WTC11 (cell line): ENCODE measurements around the gene CYP46A1. TPM values are rescaled to one million over a fixed set of nuclear protein-coding genes. Genes with fewer than 3 reads are reported as not detected.

Source experiments
- ATAC-seq: fragments of 200-7000 bp; cut with Tn5 transposase; 2 replicates; pipeline ENCODE4 v1.10.0; 2021; ENCODE audit warnings: mild to moderate bottlenecking, moderate library complexity
- CTCF ChIA-PET: fragments of 300-600 bp; sonication (Branson Sonifier 250); formaldehyde crosslinking; loops from one replicate; lab custom pipeline; 2021; ENCODE audit warnings: antibody characterized with exemption; lab: Charles Lee
- POLR2A ChIA-PET: fragments of 350-600 bp; sonication (Branson Sonifier 250); formaldehyde crosslinking; loops from one replicate; lab custom pipeline; 2021; ENCODE audit warnings: antibody characterized with exemption; lab: Charles Lee
- DNase-seq: peaks from one replicate; pipeline ENCODE4 v3.0.0; 2021; ENCODE audit warnings: low spot score
- H3K27ac Mint-ChIP-seq: 2 replicates; pipeline ENCODE4 v1.8.0; 2021; ENCODE audit warnings: mixed read lengths
- H3K27me3 Mint-ChIP-seq: 2 replicates; pipeline ENCODE4 v1.8.0; 2021; ENCODE audit warnings: low read depth, mild to moderate bottlenecking, moderate library complexity, mixed read lengths
- H3K36me3 Mint-ChIP-seq: 2 replicates; pipeline ENCODE4 v1.8.0; 2021; ENCODE audit warnings: mixed read lengths
- H3K4me1 Mint-ChIP-seq: 2 replicates; pipeline ENCODE4 v1.8.0; 2022; ENCODE audit warnings: mixed read lengths
- H3K4me3 Mint-ChIP-seq: 2 replicates; pipeline ENCODE4 v1.8.0; 2021; ENCODE audit warnings: mild to moderate bottlenecking, moderate library complexity, mixed read lengths
- H3K9me3 Mint-ChIP-seq: 2 replicates; pipeline ENCODE4 v1.8.0; 2021; ENCODE audit warnings: mixed read lengths
- AFF4 ChIP-seq: sonication (generic); formaldehyde crosslinking; IDR thresholded peaks from 2 replicates; pipeline ENCODE4 v1.8.1; 2023; ENCODE audit warnings: mild to moderate bottlenecking, missing genetic modification reagents, borderline replicate concordance
- CBFB ChIP-seq: sonication (generic); formaldehyde crosslinking; IDR thresholded peaks from 2 replicates; pipeline ENCODE4 v1.8.1; 2022; ENCODE audit warnings: mild to moderate bottlenecking, low read depth, missing genetic modification reagents
- E2F1 ChIP-seq: sonication (generic); formaldehyde crosslinking; IDR thresholded peaks from 2 replicates; pipeline ENCODE4 v1.8.0; 2022; ENCODE audit warnings: mild to moderate bottlenecking, missing genetic modification reagents
- E2F5 ChIP-seq: sonication (generic); formaldehyde crosslinking; IDR thresholded peaks from 2 replicates; pipeline ENCODE4 v1.8.1; 2022; ENCODE audit warnings: mild to moderate bottlenecking, moderate library complexity, missing genetic modification reagents
- HMGA2 ChIP-seq: fragments of 250-450 bp; sonication (Bioruptor Pico); IDR thresholded peaks from 2 replicates; pipeline ENCODE4 v1.4.0; 2021; ENCODE audit warnings: mild to moderate bottlenecking, moderate library complexity
- KAT7 ChIP-seq: sonication (generic); formaldehyde crosslinking; IDR thresholded peaks from 2 replicates; pipeline ENCODE4 v1.8.1; 2023; ENCODE audit warnings: missing genetic modification reagents, mild to moderate bottlenecking, borderline replicate concordance
- NFYB ChIP-seq: sonication (generic); formaldehyde crosslinking; conservative IDR thresholded peaks from 2 replicates; pipeline ENCODE4 v1.8.0; 2022; ENCODE audit warnings: low read depth, missing genetic modification reagents
- PREB ChIP-seq: sonication (generic); formaldehyde crosslinking; IDR thresholded peaks from 2 replicates; pipeline ENCODE4 v1.8.1; 2022; ENCODE audit warnings: mild to moderate bottlenecking, missing genetic modification reagents, moderate library complexity, borderline replicate concordance
- SMAD3 ChIP-seq: sonication (generic); formaldehyde crosslinking; IDR thresholded peaks from 2 replicates; pipeline ENCODE4 v1.8.0; 2022; ENCODE audit warnings: missing genetic modification reagents, mild to moderate bottlenecking, borderline replicate concordance
- TP53 ChIP-seq: sonication (generic); formaldehyde crosslinking; IDR thresholded peaks from 2 replicates; pipeline ENCODE4 v1.8.1; 2023; ENCODE audit warnings: mild to moderate bottlenecking, missing genetic modification reagents
- ZNF281 ChIP-seq: sonication (generic); formaldehyde crosslinking; IDR thresholded peaks from 2 replicates; pipeline ENCODE4 v1.8.0; 2023; ENCODE audit warnings: mild to moderate bottlenecking, missing genetic modification reagents
- ZNF532 ChIP-seq: fragments of 250-450 bp; sonication (Bioruptor Pico); IDR thresholded peaks from 2 replicates; pipeline ENCODE4 v1.9.0; 2021; ENCODE audit warnings: mild to moderate bottlenecking, borderline replicate concordance
- total RNA-seq: library from RNA; stranded (reverse); gene quantifications from 3 replicates; pipeline ENCODE4 v1.2.3, GENCODE V29; 2021

CYP46A1 gene
- total RNA-seq, 1 experiment from 2014 or later = 0.77 TPM

- H3K27me3 Mint-ChIP-seq = no peaks in the 10 kb centered on the region; the same call in 1 of the 2 replicates
Observed at GRCh38 chr14:99755068-99755405, 70.9 kb downstream of the CYP46A1 start.

GRCh38 chr14:99755629-99756603 is 71.8 kb downstream of the CYP46A1 start:
- ChIA-PET POLR2A (no interaction called here), CTCF (interaction anchor here (0.9 to 1.3 kb wide), 2 partner anchors 11 to 17 kb away, joined by 3 read pairs; no protein-coding TSS in a partner anchor)
- DNase-seq (no peak), ATAC-seq (no peak)
- Mint-ChIP-seq H3K27ac (no peak overlapping the region), H3K36me3 (no peaks in the 10 kb centered on the region), H3K4me3 (no peak overlapping the region), H3K4me1 (peaks cover 31% of the 10 kb centered on the region), H3K27me3 (no peaks in the 10 kb centered on the region; the same call in 1 of the 2 replicates), H3K9me3 (no peaks in the 10 kb centered on the region)
- TF ChIP-seq E2F5 (CRISPR knock-in tag) (no peak), ZNF532 (no peak), PREB (CRISPR knock-in tag) (no peak), ZNF281 (CRISPR knock-in tag) (no peak), TP53 (CRISPR knock-in tag) (no peak)

More at GRCh38 chr14:99755068-99755405, 70.9 kb downstream of the CYP46A1 start:
- no peak for ATAC-seq
- Mint-ChIP-seq H3K36me3 (no peaks in the 10 kb centered on the region), H3K4me1 (peaks cover 25% of the 10 kb centered on the region), H3K9me3 (no peaks in the 10 kb centered on the region), H3K4me3 (no peak overlapping the region), H3K27ac (no peak overlapping the region)
- no peak for DNase-seq
- TF ChIP-seq NFYB (no peak), KAT7 (CRISPR knock-in tag) (no peak), CBFB (CRISPR knock-in tag) (no peak), AFF4 (CRISPR knock-in tag) (no peak), E2F1 (no peak), HMGA2 (no peak), TP53 (CRISPR knock-in tag) (no peak), SMAD3 (CRISPR knock-in tag) (no peak)
- ChIA-PET CTCF (interaction anchor here (0.9 to 1.4 kb wide), 3 partner anchors 10 to 25 kb away, joined by 3 to 5 read pairs (median 3); no protein-coding TSS in a partner anchor), POLR2A (no interaction called here)
